SK-N-SH (cell line): Measurements from ENCODE around the gene H6PD. TPM values are rescaled to one million over a fixed set of nuclear protein-coding genes. Genes with fewer than 3 reads are reported as not detected.

ENCODE experiments used
- CTCF ChIA-PET: fragments of 300-600, 350-600 bp; formaldehyde crosslinking; extraction: SDS; loops from one replicate; lab custom pipeline; 2021; lab: Yijun Ruan, JAX
- POLR2A ChIA-PET: fragments of 350-600 bp; sonication (Branson Sonifier 250); formaldehyde crosslinking; extraction: SDS; loops from one replicate; lab custom pipeline; 2020; ENCODE audit warnings: antibody characterized with exemption, inconsistent platforms; lab: Yijun Ruan, JAX
- DNase-seq: peaks from one replicate; pipeline ENCODE4 v3.0.0; 2012
- H2AFZ ChIP-seq: fragments of 200-600 bp; sonication (generic); 2 replicates; pipeline ENCODE4 v1.8.1; 2016; ENCODE audit warnings: antibody characterized with exemption, mild to moderate bottlenecking, low read depth
- H3F3A ChIP-seq: fragments of 200-600 bp; sonication (generic); replicated peaks from 2 replicates; pipeline ENCODE3; 2016; ENCODE audit warnings: antibody characterized with exemption, mild to moderate bottlenecking; ENCODE audit not compliant: insufficient read depth
- H3K27ac ChIP-seq, 2 experiments: fragments of 200-500 bp in 1 of 2; fragments of 200-600 bp in 1 of 2; sonication (Bioruptor generic) in 1 of 2; sonication (generic), shearing (Covaris generic) in 1 of 2; 2 replicates each; pipeline versions ENCODE4 v1.5.1 to v1.6.1; 2014 to 2016; ENCODE audit warnings: low read depth in 2 of 2, inconsistent platforms in 1 of 2, low read length in 1 of 2, mild to moderate bottlenecking in 1 of 2, mixed read lengths in 1 of 2
- H3K27me3 ChIP-seq: fragments of 200-600 bp; sonication (generic), shearing (Covaris generic); 2 replicates; pipeline ENCODE4 v1.6.1; 2016; ENCODE audit warnings: mixed run types; ENCODE audit not compliant: insufficient read depth
- H3K36me3 ChIP-seq, 2 experiments: fragments of 200-500 bp in 1 of 2; fragments of 200-600 bp in 1 of 2; sonication (Bioruptor generic) in 1 of 2; sonication (generic) in 1 of 2; replicated peaks in 1 of 2; 2 replicates each; pipeline versions ENCODE3 to v1.5.1; 2014 to 2016; ENCODE audit warnings: low read length in 1 of 2, mild to moderate bottlenecking in 1 of 2; ENCODE audit not compliant: insufficient read depth in 2 of 2, control insufficient read depth in 1 of 2
- H3K4me1 ChIP-seq, 2 experiments: fragments of 200-500 bp in 1 of 2; fragments of 200-600 bp in 1 of 2; sonication (Bioruptor generic) in 1 of 2; sonication (generic), shearing (Covaris generic) in 1 of 2; 2 replicates each; pipeline versions ENCODE4 v1.5.1 to v1.6.1; 2014 to 2016; ENCODE audit warnings: low read depth in 1 of 2, low read length in 1 of 2, mixed run types in 1 of 2; ENCODE audit not compliant: insufficient read depth in 2 of 2, control insufficient read depth in 1 of 2
- H3K4me2 ChIP-seq: fragments of 200-600 bp; sonication (generic), shearing (Covaris generic); 2 replicates; pipeline ENCODE4 v1.6.1; 2017; ENCODE audit warnings: mixed run types
- H3K4me3 ChIP-seq, 2 experiments: fragments of 200-500 bp in 1 of 2; fragments of 200-600 bp in 1 of 2; sonication (Bioruptor generic) in 1 of 2; sonication (generic), shearing (Covaris generic) in 1 of 2; 2 replicates each; pipeline versions ENCODE4 v1.5.1 to v1.8.1; 2014 to 2016; ENCODE audit warnings: low read depth in 2 of 2, inconsistent platforms in 1 of 2, low read length in 1 of 2, mild to moderate bottlenecking in 1 of 2, mixed read lengths in 1 of 2, moderate library complexity in 1 of 2
- H3K79me2 ChIP-seq: fragments of 200-600 bp; sonication (generic); 2 replicates; pipeline ENCODE4 v1.8.1; 2017; ENCODE audit warnings: mild to moderate bottlenecking; ENCODE audit not compliant: insufficient read depth
- H3K9ac ChIP-seq: fragments of 200-600 bp; sonication (generic); 2 replicates; pipeline ENCODE4 v1.6.1; 2017; ENCODE audit warnings: mixed run types
- H3K9me2 ChIP-seq: fragments of 200-600 bp; sonication (generic); 2 replicates; pipeline ENCODE4 v1.6.1; 2017; ENCODE audit warnings: mixed run types
- H3K9me3 ChIP-seq: fragments of 200-600 bp; sonication (generic); 2 replicates; pipeline ENCODE4 v1.6.1; 2017; ENCODE audit warnings: mixed run types, mild to moderate bottlenecking, moderate library complexity
- H4K20me1 ChIP-seq: fragments of 200-600 bp; sonication (generic); 2 replicates; pipeline ENCODE4 v1.6.1; 2017; ENCODE audit warnings: mild to moderate bottlenecking, mixed run types; ENCODE audit not compliant: insufficient read depth
- EP300 ChIP-seq, 2 experiments: IDR thresholded peaks; 2 replicates each; pipeline versions ENCODE4 v1.4.0 to v1.6.1; 2012; ENCODE audit warnings: borderline replicate concordance in 1 of 2, low read depth in 1 of 2, low read length in 1 of 2
- EZH2phosphoT487 ChIP-seq: fragments of 200-600 bp; sonication (generic); IDR thresholded peaks from 2 replicates; pipeline ENCODE4 v1.6.1; 2017; ENCODE audit warnings: low read depth, mixed run types, mild to moderate bottlenecking, antibody characterized with exemption, moderate library complexity, borderline replicate concordance
- FOSL2 ChIP-seq: IDR thresholded peaks from 2 replicates; pipeline ENCODE4 v1.4.0; 2012; ENCODE audit warnings: low read depth, mild to moderate bottlenecking, moderate library complexity, borderline replicate concordance
- GATA2 ChIP-seq: sonication (generic); formaldehyde crosslinking; IDR thresholded peaks from 2 replicates; pipeline ENCODE4 v1.5.0; 2020; ENCODE audit warnings: mild to moderate bottlenecking, missing genetic modification reagents
- JUND ChIP-seq: IDR thresholded peaks from 2 replicates; pipeline ENCODE4 v1.4.0; 2012
- MXI1 ChIP-seq: IDR thresholded peaks from 2 replicates; pipeline ENCODE4 v1.6.1; 2012; ENCODE audit warnings: mild to moderate bottlenecking, low read depth, low read length, improper control_type of control experiment
- NFIC ChIP-seq: IDR thresholded peaks from 2 replicates; pipeline ENCODE4 v1.4.0; 2012; ENCODE audit warnings: borderline replicate concordance
- RAD21 ChIP-seq: IDR thresholded peaks from 2 replicates; pipeline ENCODE4 v1.6.1; 2012; ENCODE audit warnings: mild to moderate bottlenecking, low read length
- SIN3A ChIP-seq: IDR thresholded peaks from 2 replicates; pipeline ENCODE4 v1.6.1; 2012; ENCODE audit warnings: low read depth, mild to moderate bottlenecking, low read length, moderate library complexity, borderline replicate concordance
- TAF1 ChIP-seq: IDR thresholded peaks from 2 replicates; pipeline ENCODE4 v1.6.1; 2012; ENCODE audit warnings: low read depth, mild to moderate bottlenecking, low read length, moderate library complexity, borderline replicate concordance
- TCF12 ChIP-seq: IDR thresholded peaks from 2 replicates; pipeline ENCODE4 v1.4.0; 2012
- TEAD4 ChIP-seq: IDR thresholded peaks from 2 replicates; pipeline ENCODE4 v1.4.0; 2012; ENCODE audit warnings: mild to moderate bottlenecking, borderline replicate concordance; ENCODE audit not compliant: insufficient read depth
- YY1 ChIP-seq: IDR thresholded peaks from 2 replicates; pipeline ENCODE4 v1.4.0; 2012; ENCODE audit warnings: low read depth, mild to moderate bottlenecking
- WGBS: methylation state at CpG from one replicate; pipeline ENCODE4 v1.1.6; 2017; ENCODE audit warnings: low lambda C conversion rate; 5-methylcytosine and 5-hydroxymethylcytosine counted together
- polyA plus RNA-seq, 3 experiments: library from polyadenylated mRNA; depleted of rRNA; stranded (reverse); fragments of >200 nt; gene quantifications; 2 replicates each; pipeline ENCODE4 v1.2.3, GENCODE V29; 2012
- TF ChIP-seq, protein P1 (sequence below): fragments of 150-350 bp; IDR thresholded peaks from 2 replicates; pipeline ENCODE4 v1.6.1; 2016; ENCODE audit warnings: mild to moderate bottlenecking, low read depth, low read length
- TF ChIP-seq, protein P2 (sequence below): IDR thresholded peaks from 2 replicates; pipeline ENCODE4 v1.4.0; 2012; ENCODE audit warnings: low read depth, borderline replicate concordance

H6PD gene
- polyA plus RNA-seq, 1 of the 3 experiments (the other 2 are of a cell fraction): 19.1 TPM

DNA sequence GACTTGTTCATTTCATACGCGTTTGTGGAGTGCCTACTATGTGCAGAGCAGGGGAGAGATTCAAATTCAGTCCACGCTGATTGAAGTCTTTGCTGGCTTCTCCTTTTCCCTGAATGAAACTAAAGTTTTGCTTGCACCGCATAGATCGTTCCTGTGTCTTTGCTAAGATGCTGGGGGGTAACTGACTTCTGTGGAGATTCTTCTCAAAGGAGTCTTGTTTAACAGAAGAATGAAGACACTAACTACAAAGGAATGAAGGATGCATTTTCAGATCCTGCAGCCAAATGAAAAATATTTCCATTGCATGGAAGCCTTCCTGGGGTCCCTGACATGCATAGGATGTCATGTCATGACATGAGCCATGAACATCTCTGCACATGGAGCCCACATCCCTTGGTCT is 26.9 kb upstream of the H6PD start:
- POLR2A ChIA-PET: no interaction called here
- Histone ChIP-seq H3K9me3 (no peaks in the 10 kb centered on the region), H3K79me2 (no peaks in the 10 kb centered on the region), H2AFZ (no peak overlapping the region), H3F3A (no peaks in the 10 kb centered on the region), H3K9me2 (no peaks in the 10 kb centered on the region), H3K36me3 (no peaks in the 10 kb centered on the region), H3K9ac (no peak overlapping the region), H3K27ac (no peak overlapping the region), H3K4me3 (no peak overlapping the region), H3K4me2 (no peak overlapping the region), H3K4me1 (no peaks in the 10 kb centered on the region), H3K27me3 (no peaks in the 10 kb centered on the region; the same call in 1 of the 2 replicates), H4K20me1 (no peaks in the 10 kb centered on the region)
- 78% methylated on average over 5 of the region's 5 CpGs for WGBS
- TF ChIP-seq GATA2 (CRISPR knock-in tag) (no peak), NFIC (no peak), RAD21 (no peak), TEAD4 (no peak), MXI1 (no peak)
- TF ChIP-seq, protein P1, sequence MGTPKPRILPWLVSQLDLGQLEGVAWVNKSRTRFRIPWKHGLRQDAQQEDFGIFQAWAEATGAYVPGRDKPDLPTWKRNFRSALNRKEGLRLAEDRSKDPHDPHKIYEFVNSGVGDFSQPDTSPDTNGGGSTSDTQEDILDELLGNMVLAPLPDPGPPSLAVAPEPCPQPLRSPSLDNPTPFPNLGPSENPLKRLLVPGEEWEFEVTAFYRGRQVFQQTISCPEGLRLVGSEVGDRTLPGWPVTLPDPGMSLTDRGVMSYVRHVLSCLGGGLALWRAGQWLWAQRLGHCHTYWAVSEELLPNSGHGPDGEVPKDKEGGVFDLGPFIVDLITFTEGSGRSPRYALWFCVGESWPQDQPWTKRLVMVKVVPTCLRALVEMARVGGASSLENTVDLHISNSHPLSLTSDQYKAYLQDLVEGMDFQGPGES: no peak
- TF ChIP-seq, protein P2, sequence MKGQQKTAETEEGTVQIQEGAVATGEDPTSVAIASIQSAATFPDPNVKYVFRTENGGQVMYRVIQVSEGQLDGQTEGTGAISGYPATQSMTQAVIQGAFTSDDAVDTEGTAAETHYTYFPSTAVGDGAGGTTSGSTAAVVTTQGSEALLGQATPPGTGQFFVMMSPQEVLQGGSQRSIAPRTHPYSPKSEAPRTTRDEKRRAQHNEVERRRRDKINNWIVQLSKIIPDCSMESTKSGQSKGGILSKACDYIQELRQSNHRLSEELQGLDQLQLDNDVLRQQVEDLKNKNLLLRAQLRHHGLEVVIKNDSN: no peak
- CTCF ChIA-PET: interaction anchor here (2.7 kb wide), 1 partner anchor 12 kb away, joined by 12 read pairs; no protein-coding TSS in a partner anchor
- no peak for DNase-seq

DNA sequence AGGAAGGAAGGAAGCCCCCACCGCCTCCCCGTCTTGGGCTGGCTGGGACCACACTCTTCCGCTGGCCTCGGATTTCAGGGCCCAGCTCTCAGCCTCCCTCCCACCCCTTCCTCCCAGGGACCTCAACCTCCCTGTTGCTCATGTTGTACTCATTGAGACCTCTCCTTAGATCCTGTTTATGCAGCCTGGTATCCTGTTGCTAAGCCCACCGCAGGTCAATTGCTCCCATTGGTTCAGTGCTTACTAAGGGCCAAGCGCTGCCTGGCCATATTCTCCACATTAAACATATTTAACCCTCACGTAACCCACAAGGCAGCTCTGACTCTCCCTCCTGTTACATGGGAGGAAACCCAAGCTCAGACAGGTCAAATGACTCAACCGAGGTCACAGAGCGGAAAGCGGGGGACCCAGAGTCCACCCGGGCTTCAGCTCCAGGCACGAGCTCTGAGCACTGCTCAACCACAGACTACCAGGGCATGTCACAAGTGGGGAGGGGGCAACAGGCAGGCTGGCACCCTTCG is 23.2 kb upstream of the H6PD start:
- Histone ChIP-seq H3F3A (no peaks in the 10 kb centered on the region), H3K4me2 (no peak overlapping the region), H3K27me3 (no peaks in the 10 kb centered on the region), H3K27ac (no peak overlapping the region), H3K9me2 (no peaks in the 10 kb centered on the region), H3K79me2 (no peaks in the 10 kb centered on the region), H3K36me3 (no peaks in the 10 kb centered on the region), H3K9me3 (no peaks in the 10 kb centered on the region), H4K20me1 (no peaks in the 10 kb centered on the region), H3K9ac (no peak overlapping the region), H3K4me3 (no peak overlapping the region), H3K4me1 (no peaks in the 10 kb centered on the region), H2AFZ (no peak overlapping the region)
- POLR2A ChIA-PET: no interaction called here
- 87% methylated on average over 12 of the region's 13 CpGs for WGBS
- DNase-seq: no peak
- TF ChIP-seq GATA2 (CRISPR knock-in tag): no peak
- no peak for TF ChIP-seq TAF1
- TF ChIP-seq SIN3A: no peak
- no peak for TF ChIP-seq RAD21
- TF ChIP-seq FOSL2: no peak
- TF ChIP-seq MXI1: no peak
- no peak for TF ChIP-seq EZH2phosphoT487
- no peak for TF ChIP-seq EP300 (IDR thresholded peaks at IDR 0.05; ENCODE audit: borderline replicate concordance in 1 of 2, low read depth in 1 of 2, low read length in 1 of 2)
- TF ChIP-seq TCF12: no peak
- TF ChIP-seq, protein P2: no peak
- no peak for TF ChIP-seq JUND
- no peak for TF ChIP-seq YY1
- CTCF ChIA-PET: no interaction called here
